Keratinocyte (primary cell): ENCODE data around the gene TECPR1. TPM values are rescaled to one million over a fixed set of nuclear protein-coding genes. Genes with fewer than 3 reads are reported as not detected.
A peak's percentile ranks its signal among the peaks of the same experiment; 100 is the strongest.

Experiments
- DNase-seq: peaks from one replicate; pipeline ENCODE4 v3.0.0-alpha.2; 2011; ENCODE audit warnings: low read depth, missing footprints, low spot score
- FAIRE-seq: peaks from 2 replicates; lab custom pipeline; 2011; peaks lifted over from hg19 to GRCh38; lab: Jason Lieb, UNC
- H2AFZ ChIP-seq: 2 replicates; pipeline ENCODE4 v1.6.0; 2012; ENCODE audit warnings: low read length, control low read depth, inconsistent platforms; ENCODE audit not compliant: control insufficient read depth
- H3K27ac ChIP-seq: 2 replicates; pipeline ENCODE4 v1.5.1; 2011; ENCODE audit warnings: low read length; ENCODE audit not compliant: control insufficient read depth, insufficient read depth
- H3K27me3 ChIP-seq: 3 replicates; pipeline ENCODE4 v1.6.0; 2011; ENCODE audit warnings: low read length; ENCODE audit not compliant: control insufficient read depth, insufficient read depth; ENCODE audit errors: extremely low read depth
- H3K36me3 ChIP-seq, 2 experiments: 2 replicates in 1 of 2; 3 replicates in 1 of 2; pipeline ENCODE4 v1.5.1; 2011; ENCODE audit warnings: low read length in 2 of 2, mild to moderate bottlenecking in 1 of 2; ENCODE audit not compliant: control insufficient read depth in 2 of 2, insufficient read depth in 2 of 2; ENCODE audit errors: extremely low read depth in 1 of 2
- H3K4me1 ChIP-seq: 3 replicates; pipeline ENCODE4 v1.5.1; 2011; ENCODE audit warnings: low read length; ENCODE audit not compliant: control insufficient read depth, insufficient read depth; ENCODE audit errors: extremely low read depth
- H3K4me2 ChIP-seq: 3 replicates; pipeline ENCODE4 v1.6.0; 2011; ENCODE audit warnings: low read depth, low read length; ENCODE audit not compliant: control insufficient read depth, insufficient read depth; ENCODE audit errors: extremely low read depth
- H3K4me3 ChIP-seq, 3 experiments: fragments of 200-600 bp in 1 of 3; sonication (generic) in 1 of 3; 2 replicates in 2 of 3; 3 replicates in 1 of 3; pipeline ENCODE4 v1.5.1; 2011 to 2016; ENCODE audit warnings: low read length in 3 of 3, mild to moderate bottlenecking in 3 of 3, control low read depth in 2 of 3, inconsistent platforms in 1 of 3, low read depth in 1 of 3, mixed read lengths in 1 of 3, mixed run types in 1 of 3, moderate library complexity in 1 of 3; ENCODE audit not compliant: control insufficient read depth in 2 of 3, insufficient read depth in 2 of 3; ENCODE audit errors: extremely low read depth in 1 of 3
- H3K79me2 ChIP-seq: 2 replicates; pipeline ENCODE4 v1.6.0; 2012; ENCODE audit warnings: low read length; ENCODE audit not compliant: control insufficient read depth, insufficient read depth
- H3K9ac ChIP-seq: 3 replicates; pipeline ENCODE4 v1.6.0; 2011; ENCODE audit warnings: low read length; ENCODE audit not compliant: control insufficient read depth, insufficient read depth; ENCODE audit errors: extremely low read depth
- H3K9me1 ChIP-seq: 3 replicates; pipeline ENCODE4 v1.6.0; 2011; ENCODE audit warnings: low read length; ENCODE audit not compliant: control insufficient read depth, insufficient read depth; ENCODE audit errors: extremely low read depth
- H3K9me3 ChIP-seq: 2 replicates; pipeline ENCODE4 v1.5.1; 2012; ENCODE audit warnings: low read depth, low read length; ENCODE audit not compliant: control insufficient read depth
- H4K20me1 ChIP-seq: 3 replicates; pipeline ENCODE4 v1.6.0; 2011; ENCODE audit warnings: low read length; ENCODE audit not compliant: control insufficient read depth, insufficient read depth; ENCODE audit errors: extremely low read depth
- EZH2 ChIP-seq: IDR thresholded peaks from one replicate; pipeline ENCODE4 v1.6.1; 2012; ENCODE audit warnings: inconsistent platforms, mild to moderate bottlenecking, low read length, moderate library complexity
- dilution Hi-C: fragments of 300-500 bp; cut with MboI; formaldehyde crosslinking; loops from one replicate; pipeline ENCODE4 v1.7.0; 2020; ENCODE audit warnings: low sequenced_read_pairs; ENCODE audit not compliant: extremely low pct_ligation_motif_present
- polyA plus RNA-seq, 5 experiments: library from polyadenylated mRNA; depleted of rRNA in 3 of 5; stranded (reverse) in 3 of 5; stranded (forward) in 1 of 5; unstranded in 1 of 5; fragments of >200 nt; gene quantifications; 1 replicate in 1 of 5; 2 replicates in 3 of 5; 3 replicates in 1 of 5; pipeline versions ENCODE4 v1.2.1 to v1.2.3, GENCODE V29; 2011 to 2012; ENCODE audit warnings: missing spikeins in 2 of 5, low read depth in 1 of 5, low replicate concordance in 1 of 5
- TF ChIP-seq, protein P1 (sequence below), 3 experiments: IDR thresholded peaks in 1 of 3; conservative IDR thresholded peaks in 1 of 3; optimal IDR thresholded peaks in 1 of 3; 2 replicates in 2 of 3; 3 replicates in 1 of 3; pipeline versions ENCODE3 to v1.5.1; 2011; ENCODE audit warnings: low read length in 3 of 3, mild to moderate bottlenecking in 3 of 3, moderate library complexity in 2 of 3, control low read depth in 1 of 3, inconsistent platforms in 1 of 3; ENCODE audit not compliant: insufficient read depth in 2 of 3; ENCODE audit errors: extremely low read depth in 1 of 3

TECPR1 gene
- polyA plus RNA-seq, 1 donor (not counting 4 experiments of a cell fraction or from before 2014, with no cell fraction given): 2.4 TPM

DNA sequence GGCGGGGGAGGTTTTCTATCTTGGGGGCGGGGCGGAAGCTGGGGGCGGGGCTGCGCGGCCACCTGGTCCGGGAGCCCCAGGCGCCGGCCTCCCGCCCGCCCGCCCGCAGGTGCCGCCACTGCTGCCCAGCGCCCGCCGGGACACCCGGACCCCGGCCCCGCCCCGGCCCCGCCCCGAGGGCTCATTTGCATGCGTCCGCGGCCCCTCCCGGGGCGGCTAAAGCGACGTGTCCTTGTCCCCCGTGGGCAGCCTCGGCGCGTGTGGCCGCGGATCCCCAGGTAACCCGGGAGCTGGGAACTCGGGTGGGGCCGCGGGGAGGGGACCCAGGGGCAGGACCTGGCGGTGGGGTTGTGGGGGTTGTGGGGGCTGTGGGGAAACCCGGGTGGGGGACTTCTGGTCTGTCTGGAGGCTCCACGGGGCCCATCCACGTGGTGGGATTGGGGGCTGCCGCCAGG is 40.8 kb downstream of the TECPR1 start, which contains the start of gene BHLHA15:
Gene BHLHA15, plus strand, starts transcription at position 219 of the 455 bp plus-strand sequence. CDS start 871 bp downstream, outside the sequence.
- no peak within 1 kb of the TSS for H3K9ac ChIP-seq
- FAIRE-seq: no peak
- no peaks in the 10 kb centered on the region for H3K27me3 ChIP-seq
- H4K20me1 ChIP-seq: no peaks in the 10 kb centered on the region
- H3K9me3 ChIP-seq: no peaks in the 10 kb centered on the region
- no peaks in the 10 kb centered on the region for H3K9me1 ChIP-seq
- H3K36me3 ChIP-seq: peaks cover 0 to 4% of the 10 kb centered on the region in 2 experiments
- no peak within 1 kb of the TSS for H3K27ac ChIP-seq
- no peak for TF ChIP-seq EZH2
- TF ChIP-seq, protein P1, sequence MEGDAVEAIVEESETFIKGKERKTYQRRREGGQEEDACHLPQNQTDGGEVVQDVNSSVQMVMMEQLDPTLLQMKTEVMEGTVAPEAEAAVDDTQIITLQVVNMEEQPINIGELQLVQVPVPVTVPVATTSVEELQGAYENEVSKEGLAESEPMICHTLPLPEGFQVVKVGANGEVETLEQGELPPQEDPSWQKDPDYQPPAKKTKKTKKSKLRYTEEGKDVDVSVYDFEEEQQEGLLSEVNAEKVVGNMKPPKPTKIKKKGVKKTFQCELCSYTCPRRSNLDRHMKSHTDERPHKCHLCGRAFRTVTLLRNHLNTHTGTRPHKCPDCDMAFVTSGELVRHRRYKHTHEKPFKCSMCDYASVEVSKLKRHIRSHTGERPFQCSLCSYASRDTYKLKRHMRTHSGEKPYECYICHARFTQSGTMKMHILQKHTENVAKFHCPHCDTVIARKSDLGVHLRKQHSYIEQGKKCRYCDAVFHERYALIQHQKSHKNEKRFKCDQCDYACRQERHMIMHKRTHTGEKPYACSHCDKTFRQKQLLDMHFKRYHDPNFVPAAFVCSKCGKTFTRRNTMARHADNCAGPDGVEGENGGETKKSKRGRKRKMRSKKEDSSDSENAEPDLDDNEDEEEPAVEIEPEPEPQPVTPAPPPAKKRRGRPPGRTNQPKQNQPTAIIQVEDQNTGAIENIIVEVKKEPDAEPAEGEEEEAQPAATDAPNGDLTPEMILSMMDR (optimal IDR thresholded peaks at IDR 0.05 in 1 of 3, IDR thresholded peaks at IDR 0.05 in 1 of 3, conservative IDR thresholded peaks at IDR 0.05 in 1 of 3; ENCODE audit: extremely low read depth in 1 of 3, insufficient read depth in 2 of 3, low read length in 3 of 3): no peak
- no peaks in the 10 kb centered on the region for H3K4me1 ChIP-seq
- H3K4me3 ChIP-seq: peak within 1 kb of the TSS in 2 of 3 experiments; percentile 22
- DNase-seq: no peak
- H3K79me2 ChIP-seq: no peaks in the 10 kb centered on the region
- no peak within 1 kb of the TSS for H2AFZ ChIP-seq
- H3K4me2 ChIP-seq: no peak within 1 kb of the TSS
- dilution Hi-C loops: no loop called here

- TF ChIP-seq, protein P1 (optimal IDR thresholded peaks at IDR 0.05 in 1 of 3, IDR thresholded peaks at IDR 0.05 in 1 of 3, conservative IDR thresholded peaks at IDR 0.05 in 1 of 3; ENCODE audit: extremely low read depth in 1 of 3, insufficient read depth in 2 of 3, low read length in 3 of 3): no peak
- TF ChIP-seq EZH2: no peak
- Histone ChIP-seq H3K27me3 (no peaks in the 10 kb centered on the region), H2AFZ (no peak overlapping the region), H3K4me1 (no peaks in the 10 kb centered on the region), H4K20me1 (no peaks in the 10 kb centered on the region), H3K4me3 (peak overlapping the region in 2 of 3 experiments; percentile 2 to 22), H3K4me2 (no peak overlapping the region), H3K79me2 (no peaks in the 10 kb centered on the region), H3K27ac (no peak overlapping the region), H3K9ac (no peak overlapping the region), H3K36me3 (peaks cover 0 to 5% of the 10 kb centered on the region in 2 experiments), H3K9me1 (no peaks in the 10 kb centered on the region), H3K9me3 (no peaks in the 10 kb centered on the region)
- no peak for FAIRE-seq
- DNase-seq: no peak
- dilution Hi-C loops: no loop called here
These were observed 41.4 kb downstream of the TECPR1 start for GRCh38 chr7:98210513-98211220.
